SK-N-SH (cell line): ENCODE results near the gene YAP1. TPM values are rescaled to one million over a fixed set of nuclear protein-coding genes. Genes with fewer than 3 reads are reported as not detected.

Experiments
- CTCF ChIA-PET: fragments of 300-600, 350-600 bp; formaldehyde crosslinking; extraction: SDS; loops from one replicate; lab custom pipeline; 2021; lab: Yijun Ruan, JAX
- POLR2A ChIA-PET: fragments of 350-600 bp; sonication (Branson Sonifier 250); formaldehyde crosslinking; extraction: SDS; loops from one replicate; lab custom pipeline; 2020; ENCODE audit warnings: antibody characterized with exemption, inconsistent platforms; lab: Yijun Ruan, JAX
- DNase-seq: peaks from one replicate; pipeline ENCODE4 v3.0.0; 2012
- H2AFZ ChIP-seq: fragments of 200-600 bp; sonication (generic); 2 replicates; pipeline ENCODE4 v1.8.1; 2016; ENCODE audit warnings: antibody characterized with exemption, mild to moderate bottlenecking, low read depth
- H3F3A ChIP-seq: fragments of 200-600 bp; sonication (generic); replicated peaks from 2 replicates; pipeline ENCODE3; 2016; ENCODE audit warnings: antibody characterized with exemption, mild to moderate bottlenecking; ENCODE audit not compliant: insufficient read depth
- H3K27ac ChIP-seq, 2 experiments: fragments of 200-500 bp in 1 of 2; fragments of 200-600 bp in 1 of 2; sonication (Bioruptor generic) in 1 of 2; sonication (generic), shearing (Covaris generic) in 1 of 2; 2 replicates each; pipeline versions ENCODE4 v1.5.1 to v1.6.1; 2014 to 2016; ENCODE audit warnings: low read depth in 2 of 2, inconsistent platforms in 1 of 2, low read length in 1 of 2, mild to moderate bottlenecking in 1 of 2, mixed read lengths in 1 of 2
- H3K27me3 ChIP-seq: fragments of 200-600 bp; sonication (generic), shearing (Covaris generic); 2 replicates; pipeline ENCODE4 v1.6.1; 2016; ENCODE audit warnings: mixed run types; ENCODE audit not compliant: insufficient read depth
- H3K36me3 ChIP-seq, 2 experiments: fragments of 200-500 bp in 1 of 2; fragments of 200-600 bp in 1 of 2; sonication (Bioruptor generic) in 1 of 2; sonication (generic) in 1 of 2; replicated peaks in 1 of 2; 2 replicates each; pipeline versions ENCODE3 to v1.5.1; 2014 to 2016; ENCODE audit warnings: low read length in 1 of 2, mild to moderate bottlenecking in 1 of 2; ENCODE audit not compliant: insufficient read depth in 2 of 2, control insufficient read depth in 1 of 2
- H3K4me1 ChIP-seq, 2 experiments: fragments of 200-500 bp in 1 of 2; fragments of 200-600 bp in 1 of 2; sonication (Bioruptor generic) in 1 of 2; sonication (generic), shearing (Covaris generic) in 1 of 2; 2 replicates each; pipeline versions ENCODE4 v1.5.1 to v1.6.1; 2014 to 2016; ENCODE audit warnings: low read depth in 1 of 2, low read length in 1 of 2, mixed run types in 1 of 2; ENCODE audit not compliant: insufficient read depth in 2 of 2, control insufficient read depth in 1 of 2
- H3K4me2 ChIP-seq: fragments of 200-600 bp; sonication (generic), shearing (Covaris generic); 2 replicates; pipeline ENCODE4 v1.6.1; 2017; ENCODE audit warnings: mixed run types
- H3K4me3 ChIP-seq, 2 experiments: fragments of 200-500 bp in 1 of 2; fragments of 200-600 bp in 1 of 2; sonication (Bioruptor generic) in 1 of 2; sonication (generic), shearing (Covaris generic) in 1 of 2; 2 replicates each; pipeline versions ENCODE4 v1.5.1 to v1.8.1; 2014 to 2016; ENCODE audit warnings: low read depth in 2 of 2, inconsistent platforms in 1 of 2, low read length in 1 of 2, mild to moderate bottlenecking in 1 of 2, mixed read lengths in 1 of 2, moderate library complexity in 1 of 2
- H3K79me2 ChIP-seq: fragments of 200-600 bp; sonication (generic); 2 replicates; pipeline ENCODE4 v1.8.1; 2017; ENCODE audit warnings: mild to moderate bottlenecking; ENCODE audit not compliant: insufficient read depth
- H3K9ac ChIP-seq: fragments of 200-600 bp; sonication (generic); 2 replicates; pipeline ENCODE4 v1.6.1; 2017; ENCODE audit warnings: mixed run types
- H3K9me2 ChIP-seq: fragments of 200-600 bp; sonication (generic); 2 replicates; pipeline ENCODE4 v1.6.1; 2017; ENCODE audit warnings: mixed run types
- H3K9me3 ChIP-seq: fragments of 200-600 bp; sonication (generic); 2 replicates; pipeline ENCODE4 v1.6.1; 2017; ENCODE audit warnings: mixed run types, mild to moderate bottlenecking, moderate library complexity
- H4K20me1 ChIP-seq: fragments of 200-600 bp; sonication (generic); 2 replicates; pipeline ENCODE4 v1.6.1; 2017; ENCODE audit warnings: mild to moderate bottlenecking, mixed run types; ENCODE audit not compliant: insufficient read depth
- CHD2 ChIP-seq: fragments of 150-350 bp; IDR thresholded peaks from 2 replicates; pipeline ENCODE4 v1.6.1; 2018; ENCODE audit warnings: low read length; ENCODE audit not compliant: partially characterized antibody
- ELF1 ChIP-seq: IDR thresholded peaks from 2 replicates; pipeline ENCODE4 v1.4.0; 2012
- EP300 ChIP-seq, 2 experiments: IDR thresholded peaks; 2 replicates each; pipeline versions ENCODE4 v1.4.0 to v1.6.1; 2012; ENCODE audit warnings: borderline replicate concordance in 1 of 2, low read depth in 1 of 2, low read length in 1 of 2
- FOXJ3 ChIP-seq: sonication (generic); formaldehyde crosslinking; IDR thresholded peaks from 2 replicates; pipeline ENCODE4 v1.5.1; 2020; ENCODE audit warnings: mild to moderate bottlenecking, missing genetic modification reagents
- FOXM1 ChIP-seq: IDR thresholded peaks from 2 replicates; pipeline ENCODE4 v1.4.0; 2012; ENCODE audit warnings: low read depth, mild to moderate bottlenecking
- GATA2 ChIP-seq: sonication (generic); formaldehyde crosslinking; IDR thresholded peaks from 2 replicates; pipeline ENCODE4 v1.5.0; 2020; ENCODE audit warnings: mild to moderate bottlenecking, missing genetic modification reagents
- JUND ChIP-seq: IDR thresholded peaks from 2 replicates; pipeline ENCODE4 v1.4.0; 2012
- MXI1 ChIP-seq: IDR thresholded peaks from 2 replicates; pipeline ENCODE4 v1.6.1; 2012; ENCODE audit warnings: mild to moderate bottlenecking, low read depth, low read length, improper control_type of control experiment
- RAD21 ChIP-seq: IDR thresholded peaks from 2 replicates; pipeline ENCODE4 v1.6.1; 2012; ENCODE audit warnings: mild to moderate bottlenecking, low read length
- RFX5 ChIP-seq: IDR thresholded peaks from 2 replicates; pipeline ENCODE4 v1.6.1; 2012; ENCODE audit warnings: mild to moderate bottlenecking, improper control_type of control experiment, low read length
- SMC3 ChIP-seq: IDR thresholded peaks from 2 replicates; pipeline ENCODE4 v1.6.1; 2012; ENCODE audit warnings: low read depth, low read length, improper control_type of control experiment
- TAF1 ChIP-seq: IDR thresholded peaks from 2 replicates; pipeline ENCODE4 v1.6.1; 2012; ENCODE audit warnings: low read depth, mild to moderate bottlenecking, low read length, moderate library complexity, borderline replicate concordance
- TCF12 ChIP-seq: IDR thresholded peaks from 2 replicates; pipeline ENCODE4 v1.4.0; 2012
- TEAD4 ChIP-seq: IDR thresholded peaks from 2 replicates; pipeline ENCODE4 v1.4.0; 2012; ENCODE audit warnings: mild to moderate bottlenecking, borderline replicate concordance; ENCODE audit not compliant: insufficient read depth
- YY1 ChIP-seq: IDR thresholded peaks from 2 replicates; pipeline ENCODE4 v1.4.0; 2012; ENCODE audit warnings: low read depth, mild to moderate bottlenecking
- WGBS: methylation state at CpG from one replicate; pipeline ENCODE4 v1.1.6; 2017; ENCODE audit warnings: low lambda C conversion rate; 5-methylcytosine and 5-hydroxymethylcytosine counted together
- polyA plus RNA-seq, 3 experiments: library from polyadenylated mRNA; depleted of rRNA; stranded (reverse); fragments of >200 nt; gene quantifications; 2 replicates each; pipeline ENCODE4 v1.2.3, GENCODE V29; 2012
- TF ChIP-seq, protein P1 (sequence below): IDR thresholded peaks from 2 replicates; pipeline ENCODE4 v1.4.0; 2012; ENCODE audit warnings: low read depth, borderline replicate concordance
- TF ChIP-seq, protein P2 (sequence below): fragments of 150-350 bp; IDR thresholded peaks from 2 replicates; pipeline ENCODE4 v1.6.1; 2016; ENCODE audit warnings: mild to moderate bottlenecking, low read depth, low read length
- TF ChIP-seq, protein P3 (sequence below): fragments of 200-600 bp; sonication (generic); IDR thresholded peaks from 2 replicates; pipeline ENCODE4 v1.6.1; 2017; ENCODE audit warnings: antibody characterized with exemption, mild to moderate bottlenecking, moderate library complexity
- TF ChIP-seq, protein P4 (sequence below): IDR thresholded peaks from 2 replicates; pipeline ENCODE4 v1.4.0; 2012; ENCODE audit warnings: low read depth

YAP1 gene
- polyA plus RNA-seq, 1 of the 3 experiments (the other 2 are of a cell fraction): 53.2 TPM

DNA sequence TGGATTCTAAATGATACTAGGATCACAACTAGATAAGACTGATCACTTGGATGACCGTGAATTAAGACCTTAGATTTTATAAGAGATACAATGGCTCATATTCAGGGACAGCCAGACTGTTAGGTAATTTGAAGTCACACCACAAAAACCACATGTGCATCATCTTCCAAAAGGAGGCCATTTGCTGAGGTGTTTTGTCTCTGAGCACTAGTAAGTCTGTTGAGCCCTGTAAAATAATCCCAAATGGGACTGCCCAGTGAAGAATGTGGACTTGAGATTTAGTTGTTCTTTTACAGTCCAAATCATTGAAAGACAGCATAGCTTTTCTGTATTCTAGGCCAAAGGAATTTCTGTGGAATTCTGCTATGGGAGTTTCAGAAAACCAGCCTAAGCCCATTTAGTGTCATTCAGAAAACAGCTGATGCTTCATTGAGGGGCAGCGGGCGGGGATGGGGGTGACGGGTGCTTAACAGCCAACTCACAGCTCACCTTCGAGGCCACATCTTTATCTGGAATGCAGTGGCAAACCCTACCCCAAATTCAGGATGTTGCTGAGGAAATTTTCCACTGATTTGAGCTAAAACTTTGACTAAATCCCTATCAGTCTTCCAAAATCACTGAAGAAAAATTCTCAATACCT, 127.0 kb downstream of the YAP1 start:
- Histone ChIP-seq H3F3A (peaks cover 22% of the 10 kb centered on the region), H3K4me1 (no peaks in the 10 kb centered on the region; a peak in 1 of 4 replicates), H3K27ac (no peak overlapping the region), H3K36me3 (peaks cover 0 to 21% of the 10 kb centered on the region in 2 experiments), H2AFZ (no peak overlapping the region), H3K9me2 (no peaks in the 10 kb centered on the region), H4K20me1 (no peaks in the 10 kb centered on the region), H3K4me3 (no peak overlapping the region), H3K27me3 (no peaks in the 10 kb centered on the region), H3K9me3 (no peaks in the 10 kb centered on the region), H3K9ac (no peak overlapping the region), H3K79me2 (no peaks in the 10 kb centered on the region), H3K4me2 (no peak overlapping the region)
- 82% methylated on average over 5 of the region's 5 CpGs for WGBS
- no peak for DNase-seq
- ChIA-PET POLR2A (no interaction called here), CTCF (no interaction called here)
- TF ChIP-seq TCF12: no peak
- TF ChIP-seq RAD21: no peak
- no peak for TF ChIP-seq ELF1
- no peak for TF ChIP-seq TEAD4
- no peak for TF ChIP-seq SMC3
- no peak for TF ChIP-seq FOXM1
- no peak for TF ChIP-seq TAF1
- no peak for TF ChIP-seq MXI1

DNA sequence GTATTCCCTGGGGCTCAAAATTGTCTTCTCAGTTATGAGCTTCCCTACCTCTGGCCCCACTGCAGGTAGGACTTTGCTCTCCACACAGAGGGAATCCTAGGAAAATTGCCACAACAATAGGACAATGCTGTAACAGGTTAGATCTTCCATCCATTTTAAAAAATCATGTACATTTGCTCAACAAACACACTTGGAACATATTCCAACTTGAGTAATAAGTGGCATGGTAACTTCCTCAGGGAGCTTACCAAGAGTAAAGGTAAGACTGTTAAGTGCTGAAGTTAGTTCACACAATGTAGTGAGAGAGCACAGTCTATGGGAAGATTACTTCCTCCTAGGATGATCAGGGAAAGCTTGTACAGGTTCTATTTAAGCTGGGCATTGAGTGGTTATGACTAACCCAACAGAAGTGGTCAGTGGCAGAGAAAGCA, 128.2 kb downstream of the YAP1 start:
- POLR2A ChIA-PET: no interaction called here
- Histone ChIP-seq H3K27me3 (no peaks in the 10 kb centered on the region), H3K9me2 (no peaks in the 10 kb centered on the region), H3K79me2 (no peaks in the 10 kb centered on the region), H3K4me1 (no peaks in the 10 kb centered on the region; a peak in 1 of 4 replicates), H3K4me3 (no peak overlapping the region), H3K9me3 (no peaks in the 10 kb centered on the region), H2AFZ (no peak overlapping the region), H3K4me2 (no peak overlapping the region), H3K36me3 (peaks cover 0 to 13% of the 10 kb centered on the region in 2 experiments), H3K9ac (no peak overlapping the region), H4K20me1 (no peaks in the 10 kb centered on the region), H3F3A (peaks cover 19% of the 10 kb centered on the region)
- CTCF ChIA-PET: no interaction called here
- no peak for TF ChIP-seq YY1
- TF ChIP-seq, protein P1, sequence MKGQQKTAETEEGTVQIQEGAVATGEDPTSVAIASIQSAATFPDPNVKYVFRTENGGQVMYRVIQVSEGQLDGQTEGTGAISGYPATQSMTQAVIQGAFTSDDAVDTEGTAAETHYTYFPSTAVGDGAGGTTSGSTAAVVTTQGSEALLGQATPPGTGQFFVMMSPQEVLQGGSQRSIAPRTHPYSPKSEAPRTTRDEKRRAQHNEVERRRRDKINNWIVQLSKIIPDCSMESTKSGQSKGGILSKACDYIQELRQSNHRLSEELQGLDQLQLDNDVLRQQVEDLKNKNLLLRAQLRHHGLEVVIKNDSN: no peak
- no peak for TF ChIP-seq MXI1
- TF ChIP-seq, protein P2, sequence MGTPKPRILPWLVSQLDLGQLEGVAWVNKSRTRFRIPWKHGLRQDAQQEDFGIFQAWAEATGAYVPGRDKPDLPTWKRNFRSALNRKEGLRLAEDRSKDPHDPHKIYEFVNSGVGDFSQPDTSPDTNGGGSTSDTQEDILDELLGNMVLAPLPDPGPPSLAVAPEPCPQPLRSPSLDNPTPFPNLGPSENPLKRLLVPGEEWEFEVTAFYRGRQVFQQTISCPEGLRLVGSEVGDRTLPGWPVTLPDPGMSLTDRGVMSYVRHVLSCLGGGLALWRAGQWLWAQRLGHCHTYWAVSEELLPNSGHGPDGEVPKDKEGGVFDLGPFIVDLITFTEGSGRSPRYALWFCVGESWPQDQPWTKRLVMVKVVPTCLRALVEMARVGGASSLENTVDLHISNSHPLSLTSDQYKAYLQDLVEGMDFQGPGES: no peak
- TF ChIP-seq EP300 (IDR thresholded peaks at IDR 0.05; ENCODE audit: borderline replicate concordance in 1 of 2, low read depth in 1 of 2, low read length in 1 of 2): no peak
- no peak for TF ChIP-seq FOXJ3 (CRISPR knock-in tag)
- TF ChIP-seq SMC3: no peak
- TF ChIP-seq GATA2 (CRISPR knock-in tag): no peak
- no peak for TF ChIP-seq RAD21
- no peak for TF ChIP-seq RFX5
- TF ChIP-seq TCF12: no peak
- TF ChIP-seq, protein P3, sequence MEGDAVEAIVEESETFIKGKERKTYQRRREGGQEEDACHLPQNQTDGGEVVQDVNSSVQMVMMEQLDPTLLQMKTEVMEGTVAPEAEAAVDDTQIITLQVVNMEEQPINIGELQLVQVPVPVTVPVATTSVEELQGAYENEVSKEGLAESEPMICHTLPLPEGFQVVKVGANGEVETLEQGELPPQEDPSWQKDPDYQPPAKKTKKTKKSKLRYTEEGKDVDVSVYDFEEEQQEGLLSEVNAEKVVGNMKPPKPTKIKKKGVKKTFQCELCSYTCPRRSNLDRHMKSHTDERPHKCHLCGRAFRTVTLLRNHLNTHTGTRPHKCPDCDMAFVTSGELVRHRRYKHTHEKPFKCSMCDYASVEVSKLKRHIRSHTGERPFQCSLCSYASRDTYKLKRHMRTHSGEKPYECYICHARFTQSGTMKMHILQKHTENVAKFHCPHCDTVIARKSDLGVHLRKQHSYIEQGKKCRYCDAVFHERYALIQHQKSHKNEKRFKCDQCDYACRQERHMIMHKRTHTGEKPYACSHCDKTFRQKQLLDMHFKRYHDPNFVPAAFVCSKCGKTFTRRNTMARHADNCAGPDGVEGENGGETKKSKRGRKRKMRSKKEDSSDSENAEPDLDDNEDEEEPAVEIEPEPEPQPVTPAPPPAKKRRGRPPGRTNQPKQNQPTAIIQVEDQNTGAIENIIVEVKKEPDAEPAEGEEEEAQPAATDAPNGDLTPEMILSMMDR: no peak
- no peak for TF ChIP-seq TAF1
- TF ChIP-seq JUND: no peak
- TF ChIP-seq CHD2: no peak
- TF ChIP-seq, protein P4, sequence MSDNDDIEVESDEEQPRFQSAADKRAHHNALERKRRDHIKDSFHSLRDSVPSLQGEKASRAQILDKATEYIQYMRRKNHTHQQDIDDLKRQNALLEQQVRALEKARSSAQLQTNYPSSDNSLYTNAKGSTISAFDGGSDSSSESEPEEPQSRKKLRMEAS: no peak
- TF ChIP-seq, all 33 proteins: peak for 0
- no peak overlapping the region for H3K27ac ChIP-seq
- no peak for DNase-seq
